ENCODE results near the gene SLFN14. TPM values are rescaled to one million over a fixed set of nuclear protein-coding genes. Genes with fewer than 3 reads are reported as not detected.

SLFN14 gene
- total and polyA plus RNA-seq, 2 of the 4 experiments (the other 2 are of a cell fraction): not detected

- no peak overlapping the region for H2AK5ac ChIP-seq (ENCODE audit: low read depth, low read length)
- no peak overlapping the region for H2AK9ac ChIP-seq (replicated peaks; ENCODE audit: low read depth, low read length, poor library complexity)
- dilution Hi-C loops (cut with HindIII; ENCODE audit: low sequenced_read_pairs, unreplicated experiment) (loop anchor here (25.0 kb wide), 2 partner anchors 218 to 343 kb away; partner anchors contain the start of gene SLC35G3), intact Hi-C loops (cut with micrococcal nuclease) (loop anchor here (5.0 kb wide), 1 partner anchor 158 kb away; the partner anchor contains the start of gene SLFN11), in situ Hi-C loops (cut with MboI; ENCODE audit: low sequenced_read_pairs) (loop anchor here (25.0 kb wide), 1 partner anchor 1118 kb away; no protein-coding TSS in a partner anchor)
- no peak overlapping the region for H3K23ac ChIP-seq (ENCODE audit: low read depth, low read length)
- no peak overlapping the region for H3K4me2 ChIP-seq (ENCODE audit: low read depth, low read length)
- no peak overlapping the region for H3K4me3 ChIP-seq (ENCODE audit: insufficient read depth, low read depth, low read length)
- BruUV-seq (replicated peaks): no TSS peak
- H2BK5ac ChIP-seq (ENCODE audit: low read depth, low read length, poor library complexity, severe bottlenecking): no peak overlapping the region
- H4K5ac ChIP-seq (ENCODE audit: low read depth, low read length): no peak overlapping the region
- H3K79me1 ChIP-seq (ENCODE audit: low read depth in 1 of 2, low read length in 2 of 2): no peaks in the 10 kb centered on the region
- POLR2A ChIA-PET (ENCODE audit: unreplicated experiment): no interaction called here
- no peaks in the 10 kb centered on the region; the same call in 1 of the 2 replicates for H3K27me3 ChIP-seq (ENCODE audit: control insufficient read depth, insufficient read depth, low read length)
- no peaks in the 10 kb centered on the region for H3K4me1 ChIP-seq (ENCODE audit: control insufficient read depth, insufficient read depth, low read length)
- WGBS, 2 experiments (ENCODE audit: extremely low coverage in 2 of 2, insufficient read length in 1 of 2): 50% methylated on average over 1 of the region's 8 CpGs; no CpG with 5 or more reads in 1 of the 2 experiments
- no peak overlapping the region for H3K14ac ChIP-seq (replicated peaks; ENCODE audit: low read depth, low read length)
- DNase-seq (no peak), ATAC-seq (ENCODE audit: low read depth) (no peak)
- H3K9me3 ChIP-seq (ENCODE audit: control insufficient read depth, insufficient read depth, low read length): no peaks in the 10 kb centered on the region
- no peak overlapping the region for H2AFZ ChIP-seq (replicated peaks; ENCODE audit: low read length, poor library complexity)
- no peaks in the 10 kb centered on the region for H3K36me3 ChIP-seq (ENCODE audit: control insufficient read depth, insufficient read depth, low read length)
- no peaks in the 10 kb centered on the region for H3K9me1 ChIP-seq (ENCODE audit: insufficient read depth, low read length)
- H4K91ac ChIP-seq (ENCODE audit: insufficient read depth, low read depth, low read length): no peak overlapping the region
- no peak overlapping the region for H2BK20ac ChIP-seq (ENCODE audit: low read depth, low read length)
- no peak overlapping the region for H3K56ac ChIP-seq (ENCODE audit: extremely low read depth, insufficient read depth, low read length)
- no peak overlapping the region for H2BK15ac ChIP-seq (ENCODE audit: low read depth, low read length)
- CTCF ChIA-PET: interaction anchor here (0.8 kb wide), 1 partner anchor 507 kb away, joined by 3 read pairs; no protein-coding TSS in a partner anchor
- no peak for TF ChIP-seq CTCF (conservative IDR thresholded peaks at IDR 0.05; ENCODE audit: low read depth, low read length)
- TF ChIP-seq NFE2L2 (IDR thresholded peaks at IDR 0.05; ENCODE audit: low read depth, low read length): no peak
- TF ChIP-seq MAFK (IDR thresholded peaks at IDR 0.05; ENCODE audit: low read depth, low read length): no peak
- TF ChIP-seq MAZ (IDR thresholded peaks at IDR 0.05; ENCODE audit: borderline replicate concordance, low read depth, low read length): no peak
- no peak for TF ChIP-seq POLR2A (IDR thresholded peaks at IDR 0.05; ENCODE audit: low read depth, low read length)
- TF ChIP-seq RCOR1 (IDR thresholded peaks at IDR 0.05; ENCODE audit: insufficient replicate concordance, low read length): no peak
- TF ChIP-seq CEBPB (IDR thresholded peaks at IDR 0.05; ENCODE audit: low read depth, low read length): no peak
- no peak for TF ChIP-seq SMC3 (IDR thresholded peaks at IDR 0.05; ENCODE audit: low read depth, low read length)
- TF ChIP-seq FOS (IDR thresholded peaks at IDR 0.05; ENCODE audit: low read depth, low read length): no peak
- TF ChIP-seq RFX5 (IDR thresholded peaks at IDR 0.05; ENCODE audit: low read depth, low read length): no peak
- H4K20me1 ChIP-seq (ENCODE audit: insufficient read depth, low read length): no peaks in the 10 kb centered on the region
- H3K18ac ChIP-seq (ENCODE audit: low read depth, low read length): no peak overlapping the region
- H4K8ac ChIP-seq (ENCODE audit: low read depth in 2 of 2, low read length in 2 of 2): no peak overlapping the region
- no peak overlapping the region for H2BK120ac ChIP-seq (ENCODE audit: low read depth, low read length)
- no peak overlapping the region for H3K9ac ChIP-seq (ENCODE audit: low read depth, low read length)
- H3K27ac ChIP-seq (ENCODE audit: insufficient read depth, low read length): no peak overlapping the region
- H3K4ac ChIP-seq (ENCODE audit: low read depth, low read length): no peak overlapping the region
Measured at GRCh38 chr17:35529866-35530265, 30.8 kb downstream of the SLFN14 start.

Data from IMR-90 (cell line).